Inferior parietal cortex (tissue), 1 donor: ENCODE results near the gene GNAQ.

ENCODE experiments used
- DNase-seq: peaks from one replicate; pipeline ENCODE4 v3.0.0-alpha.2; 2016; ENCODE audit errors: extremely low spot score

Gene GNAQ

GRCh38 chr9:77816641-77817341 is 214.8 kb downstream of the GNAQ start:
- no peak for DNase-seq

GRCh38 chr9:77815260-77815659 is 216.4 kb downstream of the GNAQ start:
- no peak for DNase-seq

- no peak for DNase-seq
These were observed 219.8 kb downstream of the GNAQ start for GRCh38 chr9:77811832-77812231.

GRCh38 chr9:77810637-77811119 is 220.9 kb downstream of the GNAQ start:
- no peak for DNase-seq

- no peak for DNase-seq
These were observed 221.6 kb downstream of the GNAQ start for GRCh38 chr9:77810047-77810446.

GRCh38 chr9:77809552-77809951 is 222.1 kb downstream of the GNAQ start:
- no peak for DNase-seq

- DNase-seq: no peak
These were observed 222.9 kb downstream of the GNAQ start for GRCh38 chr9:77808751-77809081.

- no peak for DNase-seq
These were observed 223.5 kb downstream of the GNAQ start for GRCh38 chr9:77807846-77808750.

- DNase-seq: no peak
These were observed 224.3 kb downstream of the GNAQ start for GRCh38 chr9:77807281-77807683.

- DNase-seq: no peak
These were observed 224.9 kb downstream of the GNAQ start for GRCh38 chr9:77806741-77807140.

- no peak for DNase-seq
These were observed 225.8 kb downstream of the GNAQ start for GRCh38 chr9:77805810-77806209.

GRCh38 chr9:77803423-77803822 is 228.2 kb downstream of the GNAQ start:
- DNase-seq: no peak

- DNase-seq: no peak
These were observed 228.9 kb downstream of the GNAQ start for GRCh38 chr9:77802515-77803293.

GRCh38 chr9:77802064-77802463 is 229.5 kb downstream of the GNAQ start:
- no peak for DNase-seq

GRCh38 chr9:77800924-77801551 is 230.6 kb downstream of the GNAQ start:
- no peak for DNase-seq

GRCh38 chr9:77798140-77798539 is 233.5 kb downstream of the GNAQ start:
- DNase-seq: no peak

- no peak for DNase-seq
These were observed 236.6 kb downstream of the GNAQ start for GRCh38 chr9:77794985-77795384.

- peak; percentile 79 for DNase-seq
These were observed 237.8 kb downstream of the GNAQ start for GRCh38 chr9:77793849-77794248.

- no peak for DNase-seq
These were observed 241.7 kb downstream of the GNAQ start for GRCh38 chr9:77789891-77790290.

GRCh38 chr9:77785341-77785740 is 246.3 kb downstream of the GNAQ start:
- DNase-seq: no peak

- no peak for DNase-seq
These were observed 248.1 kb downstream of the GNAQ start for GRCh38 chr9:77783518-77783917.

GRCh38 chr9:77779010-77779409 is 252.6 kb downstream of the GNAQ start:
- DNase-seq: no peak
